Stimulated activated CD4-positive, alpha-beta T cell treated with anti-CD3 and anti-CD28 coated beads, Interleukin-15, amount 100 ng/mL, for 1 hour (primary cell): Measurements from ENCODE around the gene FAU.

Source experiments
- DNase-seq, 2 donors: peaks; one replicate each; pipeline ENCODE4 v3.0.0-alpha.2; 2020; ENCODE audit warnings: low read depth in 1 of 2, low spot score in 1 of 2

FAU gene

DNA sequence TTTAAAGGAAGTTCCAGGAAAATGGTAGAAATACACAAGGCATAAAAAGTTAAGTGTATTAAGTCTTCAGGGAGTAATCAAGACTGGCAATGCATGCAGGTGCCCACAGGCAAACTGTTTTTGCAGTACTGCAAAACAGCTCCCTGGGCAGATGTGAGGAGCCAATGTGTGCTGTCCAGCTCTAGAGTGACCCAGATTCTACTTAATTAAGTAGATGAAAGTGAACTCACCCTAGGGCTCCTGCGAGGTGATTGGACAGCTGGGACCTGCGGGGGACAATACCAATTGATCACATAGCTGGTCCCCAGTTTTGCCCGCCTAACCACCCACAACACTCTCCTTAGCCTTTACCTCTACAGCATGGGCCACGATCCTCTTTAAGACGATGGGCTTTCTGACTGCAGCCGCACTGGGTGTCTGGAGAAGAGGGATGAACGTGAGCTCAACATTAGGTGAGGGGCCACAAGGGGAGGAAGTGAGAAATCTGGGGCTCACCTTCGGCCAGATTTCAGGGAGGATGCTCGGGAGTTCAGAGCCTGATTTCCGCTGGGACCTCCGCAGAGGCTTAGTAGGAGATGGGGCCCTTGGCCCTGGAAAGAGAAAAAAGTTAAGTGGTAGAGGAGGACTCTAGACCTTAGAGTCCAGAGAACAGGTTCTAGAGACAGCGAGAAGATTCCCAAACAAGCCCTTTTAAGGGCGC lies 38.6 kb downstream of the FAU start:
- no peak for DNase-seq

DNA sequence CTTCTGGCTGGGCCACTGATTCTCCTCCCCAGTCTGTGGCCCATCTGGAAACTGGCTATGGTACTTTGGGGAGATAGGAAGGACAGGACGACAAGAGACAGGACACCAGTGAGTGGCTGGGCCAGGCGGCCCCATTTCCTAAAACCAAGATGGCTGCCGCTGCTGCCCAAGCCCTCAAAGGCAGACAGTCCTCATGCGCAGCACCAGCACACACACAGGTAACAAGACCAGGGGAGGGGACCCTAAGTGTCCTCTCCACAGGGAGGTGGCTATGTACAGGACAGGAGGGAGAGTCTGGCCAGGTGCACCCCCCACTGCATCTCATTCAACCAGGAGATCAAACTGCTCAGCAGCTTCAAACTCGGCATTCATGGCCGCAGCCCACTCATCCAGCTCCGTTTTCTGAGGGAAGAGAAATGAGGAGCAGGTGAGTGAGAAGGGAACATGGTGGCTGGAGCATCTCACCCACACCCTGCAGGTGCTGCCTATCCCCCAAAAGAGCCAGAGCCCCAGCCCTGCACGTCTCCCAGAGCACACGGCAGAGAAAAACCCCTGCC lies 43.1 kb downstream of the FAU start:
- DNase-seq: no peak

GRCh38 chr11:65078151-65078550 lies 43.8 kb downstream of the FAU start:
- peak; percentile 54 to 59 for DNase-seq

DNA sequence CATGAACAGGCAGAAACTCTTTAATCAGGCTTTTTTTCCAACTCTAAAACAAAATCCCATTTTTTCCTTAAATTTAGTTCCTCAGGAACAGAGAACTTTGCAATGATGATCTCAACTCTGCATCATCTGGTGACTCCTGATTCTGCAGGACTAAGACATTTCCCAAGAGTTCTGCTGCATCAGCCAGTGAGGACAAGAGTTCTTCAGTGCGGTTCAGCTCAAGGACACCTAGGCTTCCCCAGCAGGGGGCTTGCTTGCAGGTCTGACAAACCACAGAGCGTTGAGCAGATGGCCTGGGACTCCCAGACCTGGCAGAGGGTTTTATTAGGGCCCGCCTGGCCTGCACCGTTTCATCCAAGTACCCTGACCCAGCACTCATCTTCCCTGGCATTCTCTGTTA lies 44.5 kb downstream of the FAU start:
- DNase-seq: no peak

DNA sequence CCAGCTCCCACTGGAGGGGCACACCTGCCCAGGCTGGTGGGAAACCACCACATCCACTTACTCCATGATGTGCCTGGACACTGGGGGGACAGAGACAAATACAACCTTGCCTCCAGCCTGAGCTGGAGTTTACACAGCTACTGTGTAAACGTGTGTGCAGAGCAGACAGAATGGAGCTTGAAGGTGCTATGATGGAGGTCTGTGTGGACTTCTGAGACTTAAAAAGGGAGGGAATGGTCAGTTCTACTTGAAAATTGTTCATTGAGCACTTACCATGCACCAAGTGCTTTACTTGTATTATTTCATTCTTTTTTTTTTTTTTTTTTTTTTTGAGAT lies 49.3 kb downstream of the FAU start:
- DNase-seq: no peak

- no peak for DNase-seq
Observed at GRCh38 chr11:65071907-65072630, 49.9 kb downstream of the FAU start.
